Stimulated activated naive B cell treated with anti-CD40 and anti-IgM and Interleukin-4, amounts not matched to agents 10 μg/mL and 1 μg/mL and 100 μg/mL, for 72 hours (primary cell): ENCODE data around the gene BCL2L14.
A peak's percentile ranks its signal among the peaks of the same experiment; 100 is the strongest.

Experiments
- ATAC-seq, 2 donors: fragments of 150-1000 bp; cut with Tn5 transposase; replicated peaks; 2 replicates each; pipeline ENCODE4 v1.10.0; 2021; ENCODE audit warnings: moderate library complexity in 1 of 2
- DNase-seq: peaks from one replicate; pipeline ENCODE4 v3.0.0; 2021
- H3K27ac Mint-ChIP-seq: one replicate; pipeline ENCODE4 v1.8.0; 2022; ENCODE audit warnings: mild to moderate bottlenecking, mixed read lengths
- H3K27me3 Mint-ChIP-seq, 2 donors: one replicate each; pipeline ENCODE4 v1.8.0; 2022; ENCODE audit warnings: mixed read lengths in 2 of 2
- H3K36me3 Mint-ChIP-seq, 2 donors: one replicate each; pipeline ENCODE4 v1.8.0; 2022; ENCODE audit warnings: mixed read lengths in 2 of 2, mild to moderate bottlenecking in 1 of 2
- H3K4me1 Mint-ChIP-seq, 2 donors: one replicate each; pipeline ENCODE4 v1.8.0; 2022; ENCODE audit warnings: mixed read lengths in 2 of 2, mild to moderate bottlenecking in 1 of 2
- H3K4me3 Mint-ChIP-seq, 2 donors: one replicate each; pipeline ENCODE4 v1.8.0; 2022; ENCODE audit warnings: mild to moderate bottlenecking in 2 of 2, mixed read lengths in 2 of 2, moderate library complexity in 1 of 2
- H3K9me3 Mint-ChIP-seq, 2 donors: one replicate each; pipeline ENCODE4 v1.8.0; 2022; ENCODE audit warnings: mixed read lengths in 2 of 2, mild to moderate bottlenecking in 1 of 2

The BCL2L14 gene, protein sequence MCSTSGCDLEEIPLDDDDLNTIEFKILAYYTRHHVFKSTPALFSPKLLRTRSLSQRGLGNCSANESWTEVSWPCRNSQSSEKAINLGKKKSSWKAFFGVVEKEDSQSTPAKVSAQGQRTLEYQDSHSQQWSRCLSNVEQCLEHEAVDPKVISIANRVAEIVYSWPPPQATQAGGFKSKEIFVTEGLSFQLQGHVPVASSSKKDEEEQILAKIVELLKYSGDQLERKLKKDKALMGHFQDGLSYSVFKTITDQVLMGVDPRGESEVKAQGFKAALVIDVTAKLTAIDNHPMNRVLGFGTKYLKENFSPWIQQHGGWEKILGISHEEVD

DNA sequence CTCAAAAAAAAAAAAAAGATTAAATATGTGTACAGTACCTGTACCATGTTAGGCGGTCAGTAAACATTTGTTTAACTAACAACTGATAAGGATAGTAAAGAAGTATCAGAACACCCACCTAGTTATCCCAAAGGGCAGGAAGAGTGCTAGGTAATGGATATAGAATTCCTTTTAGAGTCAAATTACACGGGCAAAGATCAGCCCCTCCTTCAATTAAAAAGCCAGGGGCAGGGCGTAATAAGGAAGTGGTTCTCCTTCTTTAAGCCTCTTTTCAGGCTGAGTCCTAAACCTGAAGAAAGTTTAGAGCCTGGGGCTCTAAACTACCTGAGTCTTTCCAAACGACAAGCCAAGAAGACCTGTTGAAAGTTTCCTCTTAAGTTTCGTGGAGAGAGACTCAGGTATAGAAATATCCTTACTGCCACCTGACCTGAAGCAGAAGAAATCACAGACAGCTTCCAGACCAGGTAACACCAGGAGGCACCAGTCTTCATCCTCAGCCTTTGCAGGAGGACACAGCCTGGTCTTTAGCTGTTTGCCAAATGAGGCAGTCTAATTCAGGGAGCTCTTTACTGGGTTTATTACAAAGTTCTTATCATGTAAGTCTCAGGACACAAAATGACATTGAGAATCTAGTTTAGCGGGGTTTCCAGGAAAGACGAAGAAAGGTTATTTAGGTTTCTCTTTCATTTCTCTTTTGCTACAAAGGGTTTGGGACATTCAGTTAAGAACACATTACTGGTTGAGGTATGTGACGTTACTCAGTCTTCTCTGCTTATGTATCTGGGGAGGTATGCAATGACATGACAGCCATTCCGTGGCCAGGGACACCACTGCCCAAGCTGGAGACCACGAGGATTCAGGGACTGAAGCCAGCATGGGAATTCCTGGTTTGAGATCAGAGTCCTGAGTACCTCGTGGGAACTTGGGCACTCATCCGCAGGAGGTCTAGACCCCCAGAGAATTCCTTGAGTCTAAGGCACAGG lies at the start of gene BCL2L14:
Gene BCL2L14 (plus strand): TSS at position 266 of the 983 bp plus-strand sequence. CDS start 8,367 bp downstream, outside the sequence.
- H3K9me3 Mint-ChIP-seq: no peaks in the 10 kb centered on the region
- DNase-seq: no peak
- peak within 1 kb of the TSS; percentile 54 to 57 for H3K4me3 Mint-ChIP-seq
- H3K36me3 Mint-ChIP-seq: no peaks in the 10 kb centered on the region
- peaks cover 13 to 28% of the 10 kb centered on the region in 2 donors for H3K4me1 Mint-ChIP-seq
- H3K27ac Mint-ChIP-seq: peak within 1 kb of the TSS; percentile 31
- H3K27me3 Mint-ChIP-seq: peaks cover 12% of the 10 kb centered on the region in 2 donors
- ATAC-seq: peak; percentile 46 to 55

DNA sequence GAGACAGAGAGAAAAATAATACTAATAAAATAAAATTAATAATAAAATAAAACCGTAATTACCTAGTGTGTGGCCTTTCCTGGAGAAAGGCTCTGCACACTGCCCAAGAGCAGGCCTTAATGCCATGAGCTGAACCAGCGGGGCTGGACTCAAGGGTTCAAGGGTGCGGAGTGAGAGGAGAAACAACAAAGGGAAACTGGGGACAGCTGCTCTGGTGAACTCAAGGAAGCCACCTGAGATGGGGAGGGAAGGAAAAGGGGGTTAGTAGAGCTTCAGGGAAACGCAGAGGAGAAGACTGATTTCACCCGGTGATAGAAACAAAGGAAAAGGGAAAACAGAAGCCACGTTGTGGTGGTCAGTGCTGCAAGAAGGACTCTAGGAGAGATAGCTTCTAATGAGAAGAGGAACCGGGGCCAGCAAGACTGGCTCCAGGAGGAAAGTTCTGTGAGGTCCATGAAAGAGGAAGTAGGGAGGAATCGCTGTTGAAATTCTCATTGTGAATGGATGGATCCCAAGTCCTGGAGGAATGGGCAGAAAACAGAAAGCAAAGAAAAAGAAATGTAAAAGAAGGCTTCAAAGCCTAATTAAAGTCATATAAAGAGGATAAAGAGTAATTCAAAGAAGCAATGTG lies 48.3 kb upstream of the BCL2L14 start:
- peaks cover 29 to 44% of the 10 kb centered on the region in 2 donors for H3K4me1 Mint-ChIP-seq
- ATAC-seq: no peak
- H3K36me3 Mint-ChIP-seq: peaks cover 5 to 10% of the 10 kb centered on the region in 2 donors

DNA sequence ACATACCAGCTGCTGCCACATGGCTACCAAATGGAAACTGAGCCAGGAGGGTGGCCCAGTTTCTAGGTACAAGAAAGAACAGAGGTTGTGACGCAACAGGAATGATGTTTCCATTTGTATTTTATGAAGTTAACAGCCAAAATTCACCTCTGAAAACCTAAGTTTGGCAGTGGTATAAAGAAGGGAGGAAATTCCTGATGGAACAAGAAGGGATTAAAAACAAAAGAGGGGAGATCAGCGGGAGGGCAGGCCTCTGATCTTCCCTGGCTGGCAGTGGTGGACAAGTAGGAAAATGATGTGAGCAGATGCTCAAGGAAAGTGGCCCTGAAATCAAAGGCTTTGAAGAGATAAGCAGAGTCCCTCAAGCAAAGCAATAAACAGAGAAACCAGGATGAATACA lies 47.3 kb upstream of the BCL2L14 start:
- Mint-ChIP-seq H3K27me3 (peaks cover 0 to 2% of the 10 kb centered on the region in 2 donors), H3K4me1 (peaks cover 31 to 48% of the 10 kb centered on the region in 2 donors), H3K36me3 (peaks cover 5 to 10% of the 10 kb centered on the region in 2 donors), H3K9me3 (peaks cover 5 to 9% of the 10 kb centered on the region in 2 donors), H3K27ac (peak overlapping the region; percentile 25), H3K4me3 (no peak overlapping the region)
- ATAC-seq (no peak), DNase-seq (no peak)

More for the DNA sequence above, 48.3 kb upstream of the BCL2L14 start:
- Mint-ChIP-seq H3K27ac (no peak overlapping the region), H3K4me3 (no peak overlapping the region), H3K27me3 (peaks cover 0 to 5% of the 10 kb centered on the region in 2 donors), H3K9me3 (peaks cover 5 to 9% of the 10 kb centered on the region in 2 donors)
- DNase-seq: no peak

DNA sequence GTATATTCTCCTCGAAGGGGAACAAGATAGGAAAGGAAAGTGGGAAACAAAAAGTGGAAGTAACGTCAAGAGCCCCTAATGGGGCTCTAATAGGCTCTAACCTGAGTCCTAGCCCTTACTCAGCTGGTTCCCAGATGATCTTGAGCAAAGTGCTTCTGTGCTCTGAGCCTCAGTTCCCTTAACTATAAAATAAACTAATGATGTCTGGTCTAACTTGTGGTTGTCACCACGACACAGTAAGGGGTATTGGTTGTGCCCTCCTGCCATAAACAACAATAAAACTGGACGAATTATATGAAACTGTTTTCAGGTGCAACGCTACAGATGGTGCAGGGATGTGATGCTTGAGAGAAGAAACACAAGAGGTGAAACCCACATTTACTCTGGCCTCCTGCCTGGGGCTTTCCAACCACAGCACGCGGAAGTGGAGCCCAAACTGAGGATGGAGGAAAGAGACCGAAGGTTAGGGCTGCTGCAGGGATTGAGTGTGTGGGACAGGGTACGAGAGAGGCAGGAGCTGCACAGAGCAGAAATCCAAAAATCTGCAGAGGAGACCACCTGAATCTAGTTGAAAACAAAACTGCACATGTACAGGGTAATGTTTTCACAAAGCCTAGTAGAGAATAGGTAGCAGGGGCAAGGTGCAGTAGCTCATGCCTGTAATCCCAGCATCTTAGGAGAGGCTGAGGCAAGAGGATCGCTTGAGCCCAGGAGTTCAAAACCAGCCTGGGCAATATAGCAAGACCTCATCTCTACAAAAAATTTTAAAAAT lies 45.6 kb upstream of the BCL2L14 start:
- Mint-ChIP-seq H3K4me1 (peaks cover 32 to 50% of the 10 kb centered on the region in 2 donors), H3K36me3 (peaks cover 5 to 10% of the 10 kb centered on the region in 2 donors), H3K9me3 (peaks cover 5 to 9% of the 10 kb centered on the region in 2 donors), H3K27ac (peak overlapping the region; percentile 70), H3K27me3 (no peaks in the 10 kb centered on the region), H3K4me3 (peak overlapping the region; percentile 15 to 48)
- ATAC-seq: peak; percentile 79 to 81
- peak; percentile 39 for DNase-seq

DNA sequence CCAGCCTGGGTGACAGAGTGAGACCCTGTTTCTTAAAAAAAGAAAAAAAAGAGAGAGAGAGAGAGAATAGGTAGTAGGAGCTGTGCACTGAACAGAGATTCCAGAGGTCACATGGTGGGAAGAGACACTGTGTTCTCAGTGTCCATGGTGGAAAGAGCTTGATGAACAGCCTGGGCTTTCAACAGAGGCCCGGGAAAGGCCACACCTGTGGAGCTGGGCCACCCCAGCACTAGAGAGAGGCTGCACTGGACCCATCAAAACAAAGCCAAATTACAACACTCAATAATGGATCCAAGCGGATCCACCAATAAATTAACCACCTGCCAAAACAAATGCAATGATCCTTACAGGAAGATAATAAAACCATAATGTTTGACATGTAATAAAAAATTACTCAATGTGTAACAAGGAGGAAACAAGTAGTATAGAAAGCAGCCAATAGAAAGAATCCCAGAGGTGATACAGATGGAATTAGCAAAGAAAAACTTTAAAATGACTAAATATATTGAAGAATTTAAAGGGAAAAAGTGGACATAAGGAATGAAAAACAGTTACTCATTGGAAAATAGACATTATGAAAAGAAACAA lies 44.8 kb upstream of the BCL2L14 start:
- Mint-ChIP-seq H3K4me3 (no peak overlapping the region), H3K36me3 (peaks cover 5 to 10% of the 10 kb centered on the region in 2 donors), H3K27me3 (no peaks in the 10 kb centered on the region), H3K9me3 (peaks cover 5 to 9% of the 10 kb centered on the region in 2 donors), H3K27ac (no peak overlapping the region), H3K4me1 (peaks cover 32 to 50% of the 10 kb centered on the region in 2 donors)
- ATAC-seq: no peak
- DNase-seq: no peak

DNA sequence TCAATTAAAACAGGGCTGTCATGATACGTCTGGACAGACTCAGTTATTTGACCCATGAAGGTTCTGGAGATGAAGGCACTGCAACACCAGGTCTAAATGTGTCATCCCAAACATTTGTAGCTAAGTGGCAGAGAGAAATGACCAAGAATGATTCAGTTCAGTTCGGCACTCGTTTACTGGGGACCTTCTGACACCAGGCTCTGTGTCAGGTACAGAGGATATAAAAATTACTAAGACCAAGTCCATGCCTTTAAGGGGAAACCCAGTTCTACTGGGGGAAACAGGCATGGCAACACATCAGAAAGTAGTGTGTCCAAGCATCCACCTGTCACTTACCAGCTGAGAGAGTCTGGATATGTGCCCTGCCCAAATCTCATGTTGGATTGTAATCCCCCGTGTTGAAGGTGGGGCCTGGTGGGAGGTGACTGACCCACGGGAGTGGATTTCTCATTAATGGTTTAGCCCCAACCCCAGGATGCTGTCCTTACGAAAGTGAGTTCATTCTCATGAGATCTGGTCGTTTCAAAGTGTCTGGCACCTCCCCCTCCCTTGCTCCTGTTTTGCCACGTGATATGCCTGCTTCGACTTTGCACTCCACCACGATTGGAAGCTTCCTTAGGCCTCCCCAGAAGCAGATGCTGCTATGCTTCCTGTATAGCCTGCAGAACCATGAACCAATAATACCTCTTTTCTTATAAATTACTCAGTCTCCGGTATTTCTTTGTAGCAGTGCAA lies 41.9 kb upstream of the BCL2L14 start:
- H3K4me1 Mint-ChIP-seq: peaks cover 24 to 47% of the 10 kb centered on the region in 2 donors
- no peak for ATAC-seq
- no peak for DNase-seq
- peaks cover 5 to 10% of the 10 kb centered on the region in 2 donors for H3K36me3 Mint-ChIP-seq
- no peaks in the 10 kb centered on the region for H3K27me3 Mint-ChIP-seq
- peaks cover 5 to 9% of the 10 kb centered on the region in 2 donors for H3K9me3 Mint-ChIP-seq
- no peak overlapping the region for H3K27ac Mint-ChIP-seq
- H3K4me3 Mint-ChIP-seq: no peak overlapping the region

DNA sequence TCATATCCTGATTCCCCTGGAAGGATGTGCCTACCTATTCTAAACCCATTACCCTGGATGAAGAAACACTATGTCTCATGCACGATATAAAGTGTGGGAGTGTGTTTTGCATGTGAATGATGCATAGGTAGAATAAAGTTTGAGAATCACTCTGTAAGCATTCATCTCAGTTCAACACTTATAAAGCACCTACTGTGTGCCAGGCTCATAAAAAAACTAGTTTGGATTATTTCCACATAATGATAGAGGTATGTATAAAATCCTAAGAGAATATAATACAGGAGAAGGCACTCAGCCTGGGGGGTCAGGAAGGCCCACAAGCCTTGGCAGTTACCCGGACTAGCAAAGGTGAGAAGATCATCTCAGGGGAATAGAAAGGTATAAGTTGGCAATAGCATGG lies 41.1 kb upstream of the BCL2L14 start:
- DNase-seq (no peak), ATAC-seq (no peak)
- Mint-ChIP-seq H3K27ac (no peak overlapping the region), H3K4me3 (no peak overlapping the region), H3K36me3 (peaks cover 5 to 10% of the 10 kb centered on the region in 2 donors), H3K27me3 (no peaks in the 10 kb centered on the region), H3K4me1 (peaks cover 18 to 38% of the 10 kb centered on the region in 2 donors), H3K9me3 (peaks cover 5 to 9% of the 10 kb centered on the region in 2 donors)

DNA sequence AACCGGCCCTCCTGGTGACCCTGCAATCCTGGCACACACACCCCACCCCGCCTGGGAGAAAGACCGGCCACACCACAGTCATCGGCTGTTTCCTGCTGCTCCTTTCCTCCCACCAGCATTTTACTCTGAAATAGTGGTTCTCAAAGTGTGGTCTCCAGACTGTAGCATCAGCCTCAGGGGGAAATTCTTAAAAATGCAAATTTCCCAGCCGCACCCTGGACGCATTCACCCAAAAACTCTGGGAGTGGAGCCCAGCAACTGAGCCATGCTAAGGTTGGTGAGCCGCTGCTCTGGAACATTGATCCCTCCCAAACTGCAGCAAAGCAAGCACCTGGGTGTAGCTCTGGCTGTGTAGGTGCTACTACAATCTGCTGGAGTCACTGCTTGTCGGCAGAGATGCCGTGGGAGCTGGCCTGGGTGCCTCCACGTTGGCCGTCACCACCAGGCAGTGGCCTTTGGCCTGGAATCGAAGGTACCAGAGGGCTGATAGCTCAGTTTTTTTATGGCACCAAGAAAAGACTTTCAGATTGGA lies 38.4 kb upstream of the BCL2L14 start:
- H3K27me3 Mint-ChIP-seq: no peaks in the 10 kb centered on the region
- H3K4me3 Mint-ChIP-seq: peak overlapping the region; percentile 66 to 83
- H3K27ac Mint-ChIP-seq: peak overlapping the region; percentile 43
- DNase-seq (no peak), ATAC-seq (peak in 1 of 2 donors; percentile 30)
- peaks cover 18 to 39% of the 10 kb centered on the region in 2 donors for H3K4me1 Mint-ChIP-seq
- H3K9me3 Mint-ChIP-seq: peaks cover 0 to 3% of the 10 kb centered on the region in 2 donors
- H3K36me3 Mint-ChIP-seq: peaks cover 0 to 3% of the 10 kb centered on the region in 2 donors

DNA sequence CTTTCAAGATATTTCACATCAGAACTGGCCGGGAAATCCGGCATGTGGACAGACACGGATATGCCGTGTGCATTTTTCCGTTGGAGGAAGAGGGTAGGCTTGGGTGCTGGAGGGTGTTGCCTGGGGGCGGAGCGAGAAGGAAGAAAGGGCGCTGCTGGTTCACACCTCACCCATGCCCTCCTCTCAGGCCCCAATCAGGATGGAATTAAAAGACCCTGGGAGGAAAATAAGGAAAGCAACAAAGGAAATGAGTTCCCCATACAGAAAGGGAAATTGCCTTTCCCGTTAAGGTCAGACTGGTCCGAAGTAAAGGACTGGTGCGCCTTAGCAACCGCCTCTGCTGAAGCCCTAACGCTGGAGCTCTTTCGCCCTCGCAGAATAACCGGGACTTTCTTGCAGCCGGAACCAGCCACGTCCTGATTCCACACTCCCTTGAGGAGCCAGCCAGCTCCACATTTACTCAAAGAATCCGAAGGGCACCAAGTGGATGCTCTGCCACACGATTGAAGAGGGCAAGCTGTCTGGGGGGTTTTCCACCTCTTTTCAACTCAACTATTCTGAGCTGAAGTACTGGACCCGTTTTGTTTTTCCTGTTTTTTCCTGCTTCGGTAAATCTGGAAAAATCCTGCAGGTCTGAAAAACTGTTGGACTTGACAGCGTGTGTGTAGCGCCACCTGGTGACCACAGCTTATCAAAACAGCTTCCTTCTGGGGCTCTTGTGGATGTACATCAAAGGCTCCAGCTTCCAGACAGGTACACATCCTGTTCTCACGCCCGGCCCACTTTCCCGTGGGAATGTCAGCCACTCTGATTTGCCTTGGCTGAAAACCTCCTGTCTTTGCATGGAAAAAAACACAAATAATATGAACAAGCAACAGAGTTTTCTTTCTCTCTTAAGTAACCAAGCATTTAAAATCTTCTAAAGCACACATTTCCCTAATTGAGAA lies 37.6 kb upstream of the BCL2L14 start:
- ATAC-seq (peak; percentile 65 to 67), DNase-seq (peak; percentile 42)
- Mint-ChIP-seq H3K4me3 (peak overlapping the region; percentile 66 to 83), H3K9me3 (peaks cover 0 to 3% of the 10 kb centered on the region in 2 donors), H3K27me3 (no peaks in the 10 kb centered on the region), H3K27ac (peak overlapping the region; percentile 43), H3K4me1 (peaks cover 18 to 43% of the 10 kb centered on the region in 2 donors), H3K36me3 (peaks cover 0 to 4% of the 10 kb centered on the region in 2 donors)

DNA sequence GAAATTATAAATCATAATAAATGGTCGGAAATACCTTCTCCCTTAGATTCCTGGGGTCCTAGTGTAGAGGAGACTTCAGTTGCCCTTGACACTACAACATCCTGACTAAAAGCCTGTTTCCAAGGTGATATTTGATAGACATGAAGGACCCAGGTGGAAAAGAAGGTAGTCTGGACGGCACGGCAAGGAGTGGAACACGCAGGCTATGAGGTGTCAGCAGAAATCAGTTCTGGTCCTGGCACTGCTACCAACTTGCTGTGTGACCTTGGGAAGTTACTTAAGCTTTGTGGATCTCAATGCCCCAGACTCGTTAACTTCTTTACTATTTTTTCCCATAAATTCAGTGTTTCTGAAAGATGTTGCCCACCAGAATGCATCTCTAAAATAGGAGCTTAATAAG lies 36.9 kb upstream of the BCL2L14 start:
- Mint-ChIP-seq H3K4me1 (peaks cover 15 to 38% of the 10 kb centered on the region in 2 donors), H3K9me3 (peaks cover 0 to 3% of the 10 kb centered on the region in 2 donors), H3K4me3 (no peak overlapping the region), H3K27me3 (peaks cover 4 to 7% of the 10 kb centered on the region in 2 donors), H3K36me3 (peaks cover 0 to 4% of the 10 kb centered on the region in 2 donors), H3K27ac (no peak overlapping the region)
- ATAC-seq (no peak), DNase-seq (no peak)

DNA sequence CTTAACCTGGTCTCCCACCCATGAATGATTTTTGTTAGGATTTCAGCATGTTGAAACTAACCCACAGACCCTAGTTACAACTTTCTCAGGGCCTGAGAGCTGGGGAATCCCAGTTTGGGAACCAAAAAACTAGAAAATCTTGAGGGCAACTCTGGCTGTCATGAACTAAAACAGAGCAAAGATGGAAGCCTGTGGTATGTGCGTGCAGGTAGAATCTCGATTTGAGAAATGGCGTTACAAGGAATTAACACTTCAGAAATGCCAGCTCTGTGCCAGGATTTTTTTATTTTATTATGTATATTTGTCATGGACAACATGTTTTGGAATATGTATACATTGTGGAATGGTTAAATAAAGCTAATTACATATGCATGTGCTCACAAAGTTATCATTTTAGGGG lies 36.4 kb upstream of the BCL2L14 start:
- ATAC-seq (no peak), DNase-seq (no peak)
- H3K4me1 Mint-ChIP-seq: peaks cover 15 to 38% of the 10 kb centered on the region in 2 donors
- no peak overlapping the region for H3K27ac Mint-ChIP-seq
- H3K36me3 Mint-ChIP-seq: peaks cover 0 to 4% of the 10 kb centered on the region in 2 donors
- no peak overlapping the region for H3K4me3 Mint-ChIP-seq
- peaks cover 4 to 7% of the 10 kb centered on the region in 2 donors for H3K27me3 Mint-ChIP-seq
- peaks cover 0 to 3% of the 10 kb centered on the region in 2 donors for H3K9me3 Mint-ChIP-seq
